Measurements from ENCODE around the gene ABHD11.
A peak's percentile ranks its signal among the peaks of the same experiment; 100 is the strongest.
"Not testable (repeated sequence)": the region's sequence is repeated elsewhere in the genome, so short reads cannot be mapped to it uniquely, and the experiment has no call there.

ABHD11 gene

DNA sequence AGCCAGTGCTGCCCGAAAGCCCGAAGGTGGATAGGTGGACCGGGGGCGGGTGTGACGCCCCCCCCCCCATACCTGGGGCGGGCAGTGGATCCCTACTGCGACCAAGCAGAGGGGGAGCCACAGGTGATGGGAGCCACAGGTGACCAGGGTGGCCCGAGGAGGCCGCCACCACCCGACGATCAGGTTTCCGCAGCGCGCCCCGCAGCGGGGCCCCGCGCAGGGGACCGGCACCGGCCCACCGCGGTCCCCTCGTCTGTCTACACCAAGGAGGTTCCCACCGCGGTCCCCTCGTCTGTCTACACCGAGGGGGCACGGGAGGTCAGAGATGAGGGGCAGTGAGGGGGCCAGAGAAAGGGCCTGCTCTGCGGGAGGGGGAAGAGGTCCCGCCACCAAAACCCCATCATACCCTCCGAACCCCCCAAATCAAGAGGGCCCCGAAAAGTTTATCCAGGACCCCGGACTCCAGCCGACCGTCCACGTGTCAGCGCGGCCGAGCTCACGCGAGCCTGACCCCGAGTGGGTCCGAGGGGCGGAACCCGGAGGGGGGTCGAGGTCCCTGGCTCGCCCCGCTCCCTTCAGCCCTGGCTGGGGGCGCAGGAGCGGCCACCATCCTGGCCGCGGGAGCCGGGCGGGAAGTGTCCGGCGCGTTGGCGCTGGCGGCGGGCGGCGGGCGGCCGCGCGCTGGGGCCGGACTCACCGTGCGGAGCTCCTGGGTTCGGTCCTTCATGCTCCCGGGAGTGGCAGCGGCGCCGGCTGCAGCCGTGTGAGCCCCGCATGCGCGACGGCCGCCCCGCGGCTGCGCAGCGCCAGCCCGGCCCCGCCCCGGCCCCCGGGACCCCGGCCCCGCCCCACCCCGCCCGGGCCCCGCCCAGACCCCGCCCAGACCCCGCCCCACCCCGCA is 19.4 kb downstream of the ABHD11 start, which contains the start of gene STX1A:
STX1A (minus strand) TSS at position 765 of the 901 bp plus-strand sequence; CDS start at position 727, 38 bp downstream.
- DNase-seq = peak; percentile 83

GRCh38 chr7:73718438-73718881 is 20.1 kb downstream of the ABHD11 start:
- DNase-seq = no peak

DNA sequence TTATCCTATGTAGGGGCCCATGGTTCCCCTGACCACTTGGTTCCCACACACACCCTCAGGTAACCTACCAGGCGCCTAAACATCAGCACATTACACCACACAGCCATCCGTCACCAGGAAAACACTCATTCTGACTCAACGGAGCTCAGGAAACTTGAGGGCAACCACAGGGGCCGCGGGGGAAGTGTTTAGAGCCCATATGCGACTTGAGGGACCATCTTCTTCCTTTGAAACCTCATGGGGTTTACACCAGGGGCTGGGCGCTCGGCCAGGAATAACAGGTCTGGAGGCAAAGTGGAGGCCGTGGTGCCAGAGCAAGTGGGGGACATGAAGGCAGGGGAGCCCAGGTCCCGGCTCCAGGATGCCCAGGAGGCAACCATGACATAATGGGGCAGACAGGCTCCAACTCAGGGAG is 20.6 kb downstream of the ABHD11 start:
- DNase-seq = peak; percentile 87

DNA sequence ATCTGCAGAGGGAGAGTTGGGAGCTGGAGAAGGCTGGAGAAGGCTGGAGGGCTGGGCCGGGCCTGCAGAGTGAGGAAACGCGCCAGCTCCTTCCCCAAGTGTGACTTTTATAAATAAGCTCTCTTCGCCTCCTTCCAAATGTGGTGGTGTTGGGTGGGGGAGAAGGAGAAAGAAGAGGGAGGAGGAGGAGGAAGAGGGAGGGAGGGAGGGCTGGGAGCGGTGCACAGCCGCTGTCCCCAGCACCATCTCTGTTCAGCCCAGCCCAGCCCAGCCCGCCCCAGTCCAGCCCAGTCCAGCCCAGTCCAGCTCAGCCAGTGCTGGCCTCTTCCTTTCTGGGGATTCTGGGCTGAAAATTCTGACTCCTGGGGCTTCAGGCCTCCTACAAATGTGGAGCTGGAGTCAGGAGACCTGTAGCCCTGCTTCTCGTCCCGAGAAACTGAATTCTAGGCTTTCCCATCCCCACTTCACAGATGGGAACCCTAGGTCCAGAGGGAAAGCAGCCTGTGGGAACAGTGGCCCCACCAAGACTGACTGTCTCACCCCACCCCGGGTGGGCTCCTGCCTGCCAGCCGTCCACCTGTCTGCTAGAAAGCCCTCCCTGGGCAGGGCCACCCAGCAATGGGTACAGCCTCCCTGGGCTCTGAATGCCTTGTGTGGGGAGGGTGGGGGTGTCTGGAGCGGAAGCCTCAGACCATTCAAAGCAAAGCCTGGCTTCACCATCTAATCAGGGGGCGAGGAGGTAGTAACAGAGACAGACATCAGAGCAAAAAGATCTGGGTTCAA is 21.4 kb downstream of the ABHD11 start:
- no peak for DNase-seq

DNA sequence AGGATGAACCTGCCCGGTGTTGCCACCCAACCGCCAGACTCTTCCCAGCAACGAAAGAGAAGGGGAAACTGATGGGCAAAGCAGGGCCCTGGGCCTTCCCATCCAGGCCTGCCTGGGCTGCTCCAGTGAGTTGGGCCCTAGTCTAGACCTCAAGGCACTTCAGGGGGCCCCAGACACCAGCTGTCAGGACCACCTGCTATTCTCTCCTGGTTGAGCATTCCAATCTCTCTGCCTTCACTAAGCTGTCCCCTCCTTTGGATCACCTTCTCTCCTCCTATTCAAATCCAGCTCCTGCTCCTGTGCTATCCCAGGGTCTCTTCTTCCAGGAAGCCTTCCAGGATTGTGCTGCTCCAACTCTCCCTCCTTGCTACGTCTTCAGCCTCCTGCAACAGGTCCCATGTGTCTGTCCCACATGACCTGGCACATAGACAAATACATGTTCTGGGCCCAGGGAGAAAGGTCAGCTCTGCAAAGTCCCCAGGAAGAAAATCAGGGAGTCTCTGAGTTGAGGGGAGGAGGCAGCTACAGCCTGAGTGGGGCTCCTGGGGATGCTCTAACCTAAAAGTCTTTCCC is 22.2 kb downstream of the ABHD11 start:
- no peak for DNase-seq

GRCh38 chr7:73715648-73716317 is 22.8 kb downstream of the ABHD11 start:
- peak; percentile 87 for DNase-seq

- not testable (repeated sequence) for DNase-seq
These were observed 25.3 kb downstream of the ABHD11 start for GRCh38 chr7:73713319-73713718.

GRCh38 chr7:73712773-73713172 is 25.8 kb downstream of the ABHD11 start:
- no peak for DNase-seq

- no peak for DNase-seq
These were observed 29.5 kb downstream of the ABHD11 start for GRCh38 chr7:73708961-73709549.

GRCh38 chr7:73707045-73707631 is 31.5 kb downstream of the ABHD11 start:
- DNase-seq = peak; percentile 21

DNA sequence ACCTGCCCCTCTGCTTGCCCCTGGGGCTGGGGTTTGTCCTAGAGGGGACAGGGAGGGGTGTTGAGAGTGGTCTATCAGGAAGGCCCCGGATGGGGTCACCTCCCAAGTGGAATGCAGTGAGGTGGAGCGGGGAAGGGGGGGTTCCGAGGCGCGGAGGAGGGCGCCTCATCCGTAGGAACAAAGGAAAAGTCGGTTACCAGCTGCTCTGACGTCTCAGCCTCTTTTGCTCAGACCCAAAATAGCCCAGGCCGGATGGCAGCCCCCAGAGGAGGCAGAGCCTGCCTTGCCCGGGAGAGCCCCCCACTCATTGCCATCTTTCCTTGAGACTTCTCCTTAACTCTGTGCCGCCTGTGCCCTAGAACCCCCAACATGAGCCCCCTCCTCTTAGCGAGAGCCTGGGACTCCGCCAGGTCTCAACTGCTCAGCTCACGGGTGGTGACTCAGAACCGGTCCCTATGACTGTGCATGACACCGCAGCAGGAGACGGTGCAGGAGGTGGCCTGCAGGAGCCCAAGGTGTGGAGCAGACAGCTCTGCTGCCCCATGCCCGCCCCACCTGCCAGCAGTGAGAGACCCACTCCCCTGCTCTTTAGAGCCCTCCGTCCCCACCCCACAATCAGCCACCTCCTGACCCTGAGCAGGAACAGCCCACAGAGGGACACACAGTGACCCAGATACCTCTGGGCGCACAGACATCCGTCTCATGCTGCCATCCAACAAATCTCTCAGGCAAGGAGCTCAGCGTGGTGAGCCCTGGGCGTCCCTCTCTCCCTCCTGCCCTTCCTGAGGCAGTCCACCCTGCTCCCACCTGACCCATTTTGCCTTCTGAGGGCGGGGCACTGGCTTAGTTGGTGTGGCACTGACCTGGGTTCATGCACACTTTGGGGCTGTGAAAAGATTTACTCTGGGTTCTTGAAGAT is 32.2 kb downstream of the ABHD11 start:
- no peak for DNase-seq

DNA sequence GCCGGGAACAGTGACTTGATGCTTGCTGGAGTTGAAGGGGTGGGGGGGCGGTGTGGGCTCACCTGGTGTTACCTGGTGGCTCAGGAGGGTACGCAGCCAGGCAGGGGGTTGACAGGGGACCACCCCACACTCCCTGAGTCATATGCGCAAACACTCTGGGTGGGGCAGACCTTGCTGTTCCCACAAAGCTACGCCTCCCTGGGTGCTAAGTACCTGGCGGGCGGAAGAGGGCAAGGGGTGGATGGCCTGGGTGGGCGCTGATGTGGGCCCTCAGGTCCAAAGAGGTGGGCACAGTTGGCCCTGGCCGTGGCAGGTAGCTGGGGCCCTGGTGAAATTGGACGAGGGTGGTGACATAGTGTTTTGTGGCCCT is 33.1 kb downstream of the ABHD11 start:
- no peak for DNase-seq

GRCh38 chr7:73704640-73705550 is 33.7 kb downstream of the ABHD11 start:
- DNase-seq = no peak

DNA sequence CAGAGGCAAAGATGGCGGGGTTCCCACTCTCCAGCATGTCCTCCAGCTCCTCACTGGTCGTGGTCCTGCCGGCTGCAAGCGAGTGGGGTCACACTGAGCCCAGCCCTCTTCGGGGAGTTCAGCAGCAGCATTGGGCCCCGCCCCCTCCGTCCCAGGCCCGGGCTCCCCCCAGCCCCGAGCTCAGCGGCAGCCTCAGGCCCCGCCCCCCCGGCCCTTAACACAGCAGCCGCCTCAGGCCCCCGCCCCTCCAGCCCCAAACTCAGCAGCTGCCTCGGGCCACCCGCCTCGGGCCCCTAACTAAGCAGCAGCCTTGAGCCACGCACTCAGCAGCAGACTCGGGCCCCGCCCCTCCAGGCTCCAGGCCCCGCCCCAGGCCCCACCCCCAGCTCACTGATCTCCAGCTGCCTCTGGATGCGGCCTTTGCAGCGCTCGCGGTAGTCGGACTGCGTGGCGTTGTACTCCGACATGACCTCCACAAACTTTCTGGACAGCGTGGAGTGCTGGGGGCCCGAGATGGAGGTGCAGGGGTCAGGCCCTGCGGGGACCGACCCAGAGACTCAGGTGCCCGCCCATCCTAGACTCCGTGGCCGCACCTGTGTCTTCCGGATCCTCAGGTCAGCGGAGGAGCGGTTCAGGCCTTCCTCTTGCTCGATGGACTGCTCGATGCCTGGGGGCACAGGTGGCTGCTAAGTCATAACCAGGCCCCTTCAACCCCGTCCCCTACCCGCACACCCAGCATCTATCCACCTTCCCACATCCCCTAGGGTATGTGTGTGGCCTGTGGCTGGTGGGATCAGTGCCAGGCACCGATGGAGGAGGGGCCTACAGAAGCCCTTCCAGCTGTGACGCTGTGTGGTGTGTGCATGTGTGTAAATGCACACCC is 34.6 kb downstream of the ABHD11 start:
- peak; percentile 59 for DNase-seq

- DNase-seq = no peak
These were observed 35.4 kb downstream of the ABHD11 start for GRCh38 chr7:73703225-73703624.

DNA sequence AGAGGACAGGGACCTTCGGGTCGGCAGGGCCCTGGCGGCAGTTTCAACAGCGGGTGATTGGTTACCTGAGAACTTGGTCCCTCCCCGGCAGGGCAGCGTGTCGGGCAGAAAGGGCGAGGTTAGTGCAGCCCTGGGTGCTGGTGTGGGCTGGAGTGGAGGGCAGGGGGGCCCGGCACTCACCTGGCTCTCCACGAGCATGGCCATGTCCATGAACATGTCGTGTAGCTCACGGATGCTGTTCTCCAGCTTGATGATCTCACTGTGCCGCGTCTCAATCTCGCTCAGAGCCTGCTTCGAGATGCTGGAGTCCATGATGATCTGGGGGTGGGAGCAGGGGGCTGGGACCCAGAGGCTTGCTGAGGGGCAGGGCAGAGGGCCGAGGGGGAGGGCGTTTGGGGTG is 35.9 kb downstream of the ABHD11 start:
- no peak for DNase-seq

DNA sequence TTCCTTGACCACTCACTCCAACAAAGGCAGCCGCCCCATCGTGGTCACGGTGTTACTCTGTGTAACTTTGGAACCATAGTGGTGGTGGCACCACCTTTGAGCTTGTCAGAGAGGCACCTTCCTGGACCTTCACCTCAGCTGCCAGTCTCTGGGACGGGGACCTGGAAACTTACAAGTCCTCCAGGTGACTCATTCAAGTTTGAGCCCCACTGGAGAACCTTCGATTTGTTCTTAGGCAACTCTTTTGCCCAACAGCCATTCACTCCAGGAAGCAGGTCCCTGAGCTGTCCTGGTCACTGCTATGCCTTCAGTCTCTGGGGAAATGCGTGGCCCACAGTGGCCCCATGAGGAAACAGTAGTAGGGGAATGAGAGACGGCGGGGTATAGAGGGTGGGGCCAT is 36.4 kb downstream of the ABHD11 start:
- no peak for DNase-seq

- peak; percentile 58 for DNase-seq
These were observed 37.1 kb downstream of the ABHD11 start for GRCh38 chr7:73701357-73701995.
